Kidney (tissue), 14 donors: ENCODE results near the gene MS4A13. TPM values are rescaled to one million over a fixed set of nuclear protein-coding genes. Genes with fewer than 3 reads are reported as not detected.

ENCODE experiments used
- DNase-seq, 5 donors: peaks; one replicate each; pipeline ENCODE4 v3.0.0-alpha.2; 2013 to 2020
- FAIRE-seq: peaks from 2 replicates; lab custom pipeline; 2012; peaks lifted over from hg19 to GRCh38; lab: Jason Lieb, UNC
- H3K27ac ChIP-seq, 2 donors: one replicate each; pipeline ENCODE4 v1.7.0; 2013; ENCODE audit warnings: low read depth in 2 of 2, low read length in 2 of 2, inconsistent platforms in 1 of 2
- H3K27me3 ChIP-seq: one replicate; pipeline ENCODE4 v1.7.1; 2013; ENCODE audit warnings: low read length, inconsistent platforms; ENCODE audit not compliant: control insufficient read depth, insufficient read depth
- H3K36me3 ChIP-seq, 3 donors: one replicate each; pipeline versions ENCODE4 v1.7.0 to v1.7.1; 2013; ENCODE audit warnings: low read length in 3 of 3, control low read depth in 1 of 3, inconsistent platforms in 1 of 3; ENCODE audit not compliant: insufficient read depth in 3 of 3, control insufficient read depth in 2 of 3
- H3K4me1 ChIP-seq, 3 donors: one replicate each; pipeline versions ENCODE4 v1.7.0 to v1.7.1; 2013; ENCODE audit warnings: low read length in 3 of 3, inconsistent platforms in 1 of 3, low read depth in 1 of 3; ENCODE audit not compliant: control insufficient read depth in 2 of 3, insufficient read depth in 2 of 3
- H3K4me3 ChIP-seq, 3 donors: one replicate each; pipeline versions ENCODE4 v1.7.0 to v1.8.1; 2013; ENCODE audit warnings: low read length in 3 of 3, control low read depth in 1 of 3, inconsistent platforms in 1 of 3
- H3K9ac ChIP-seq, 3 donors: one replicate each; pipeline versions ENCODE4 v1.7.0 to v1.7.1; 2013; ENCODE audit warnings: low read length in 3 of 3, control low read depth in 1 of 3, inconsistent platforms in 1 of 3
- H3K9me3 ChIP-seq, 3 donors: one replicate each; pipeline versions ENCODE4 v1.7.0 to v1.7.1; 2013; ENCODE audit warnings: low read length in 3 of 3, control low read depth in 1 of 3, inconsistent platforms in 1 of 3; ENCODE audit not compliant: control insufficient read depth in 2 of 3, insufficient read depth in 1 of 3
- intact Hi-C: fragments of 100-400 bp; cut with DNase I; formaldehyde crosslinking; loops from one replicate; pipeline ENCODE4 v1.11.1; 2022
- polyA plus RNA-seq: library from polyadenylated mRNA; stranded (reverse); fragments of 350-450 nt; fragmentation: Illumina TruSeq; extraction: RNeasy Lipid Tissue Mini Kit (QIAGEN cat#74804); gene quantifications from one replicate; pipeline ENCODE4 v1.2.3, GENCODE V29; 2014; ENCODE audit warnings: low read depth, low replicate concordance; ENCODE audit not compliant: insufficient read depth
- total RNA-seq: library from RNA; stranded (reverse); fragmentation: NEBNext Ultra II Directional; extraction: Animal tissue kit (Norgen Biotek cat#: 25700); gene quantifications from one replicate; pipeline ENCODE4 v1.2.1, GENCODE V29; 2021
- TF ChIP-seq, protein P1 (sequence below): IDR thresholded peaks from 3 replicates; pipeline ENCODE4 v1.5.1; 2012; ENCODE audit warnings: mild to moderate bottlenecking, moderate library complexity, borderline replicate concordance; ENCODE audit not compliant: insufficient read depth; ENCODE audit errors: extremely low read depth
- donor health status: control.
- donor health status: control.
- donor health status: control.
- donor health status: control.
- donor health status: control.
- donor health status: DM: yes; HTN: yes; CAD: no.
- donor health status: Normal renal cell carcinoma (clear cell type).

MS4A13 gene
- total and polyA plus RNA-seq, 2 donors from 2014 or later, result not detected

DNA sequence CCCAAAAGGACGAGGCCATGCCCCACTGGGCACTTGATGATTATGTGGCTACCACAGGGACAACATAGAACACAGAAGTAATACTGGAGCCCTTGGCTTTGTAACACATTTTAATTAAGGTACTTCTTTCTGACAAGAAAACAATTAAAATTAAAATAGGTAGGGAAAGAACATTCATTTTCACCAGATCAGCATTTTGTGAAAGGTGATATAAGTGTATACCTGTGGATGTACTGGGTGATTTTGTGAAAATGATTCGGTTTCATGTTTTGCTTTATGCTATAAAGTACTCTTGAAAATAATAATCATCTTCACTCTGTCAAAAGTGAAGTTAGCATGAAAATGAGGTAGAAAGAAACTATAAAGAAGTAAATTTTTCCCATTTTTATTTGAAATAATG is 21.7 kb upstream of the MS4A13 start:
- Histone ChIP-seq H3K9me3 (no peaks in the 10 kb centered on the region), H3K4me1 (no peaks in the 10 kb centered on the region), H3K27me3 (no peaks in the 10 kb centered on the region), H3K27ac (no peak overlapping the region), H3K4me3 (no peak overlapping the region), H3K9ac (no peak overlapping the region), H3K36me3 (no peaks in the 10 kb centered on the region)
- FAIRE-seq (no peak), DNase-seq (no peak)
- TF ChIP-seq, protein P1, sequence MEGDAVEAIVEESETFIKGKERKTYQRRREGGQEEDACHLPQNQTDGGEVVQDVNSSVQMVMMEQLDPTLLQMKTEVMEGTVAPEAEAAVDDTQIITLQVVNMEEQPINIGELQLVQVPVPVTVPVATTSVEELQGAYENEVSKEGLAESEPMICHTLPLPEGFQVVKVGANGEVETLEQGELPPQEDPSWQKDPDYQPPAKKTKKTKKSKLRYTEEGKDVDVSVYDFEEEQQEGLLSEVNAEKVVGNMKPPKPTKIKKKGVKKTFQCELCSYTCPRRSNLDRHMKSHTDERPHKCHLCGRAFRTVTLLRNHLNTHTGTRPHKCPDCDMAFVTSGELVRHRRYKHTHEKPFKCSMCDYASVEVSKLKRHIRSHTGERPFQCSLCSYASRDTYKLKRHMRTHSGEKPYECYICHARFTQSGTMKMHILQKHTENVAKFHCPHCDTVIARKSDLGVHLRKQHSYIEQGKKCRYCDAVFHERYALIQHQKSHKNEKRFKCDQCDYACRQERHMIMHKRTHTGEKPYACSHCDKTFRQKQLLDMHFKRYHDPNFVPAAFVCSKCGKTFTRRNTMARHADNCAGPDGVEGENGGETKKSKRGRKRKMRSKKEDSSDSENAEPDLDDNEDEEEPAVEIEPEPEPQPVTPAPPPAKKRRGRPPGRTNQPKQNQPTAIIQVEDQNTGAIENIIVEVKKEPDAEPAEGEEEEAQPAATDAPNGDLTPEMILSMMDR, result no peak
- intact Hi-C loops, result no loop called here

- Histone ChIP-seq H3K4me3 (no peak overlapping the region), H3K36me3 (no peaks in the 10 kb centered on the region), H3K9ac (no peak overlapping the region), H3K27ac (no peak overlapping the region), H3K9me3 (no peaks in the 10 kb centered on the region), H3K4me1 (no peaks in the 10 kb centered on the region), H3K27me3 (no peaks in the 10 kb centered on the region)
- FAIRE-seq (no peak), DNase-seq (no peak)
- intact Hi-C loops, result no loop called here
- TF ChIP-seq, protein P1, result no peak
These were observed 16.8 kb upstream of the MS4A13 start for GRCh38 chr11:60498399-60498798.

- Histone ChIP-seq H3K9me3 (no peaks in the 10 kb centered on the region), H3K27ac (no peak overlapping the region), H3K9ac (no peak overlapping the region), H3K27me3 (no peaks in the 10 kb centered on the region), H3K36me3 (no peaks in the 10 kb centered on the region), H3K4me3 (no peak overlapping the region), H3K4me1 (no peaks in the 10 kb centered on the region)
- intact Hi-C loops, result no loop called here
- no peak for DNase-seq
- no peak for FAIRE-seq
- TF ChIP-seq, protein P1, result no peak
These were observed 16.3 kb upstream of the MS4A13 start for GRCh38 chr11:60498853-60499252.

DNA sequence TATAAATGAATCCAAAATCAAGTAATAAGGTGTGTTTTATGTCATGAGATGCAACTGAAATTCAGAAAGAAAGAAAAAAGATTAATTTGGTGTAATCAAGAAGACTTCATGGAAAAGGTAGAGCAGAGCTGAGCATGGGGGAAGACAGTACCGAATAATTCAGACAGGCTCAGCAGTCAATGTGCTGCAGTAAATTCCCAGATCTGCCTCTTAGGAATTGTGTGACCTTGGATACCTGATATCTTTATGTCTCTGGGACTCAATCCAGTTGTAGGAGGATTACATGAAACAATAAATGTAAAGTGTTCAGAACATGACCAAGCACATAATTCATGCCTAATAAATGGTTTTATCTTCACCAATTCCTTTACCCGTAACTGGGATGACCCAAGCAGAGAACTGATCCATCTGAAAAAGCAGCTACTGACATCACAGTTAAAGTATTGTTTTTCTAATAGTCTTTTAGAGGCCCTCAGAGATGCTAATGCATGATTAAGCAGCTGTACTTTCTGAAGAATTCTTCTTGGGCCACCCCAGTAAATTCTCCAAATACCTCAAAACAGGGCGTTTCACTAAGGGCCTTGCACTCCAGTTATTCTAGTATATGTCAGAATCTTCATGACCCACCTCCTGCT is 14.8 kb upstream of the MS4A13 start:
- H3K9ac ChIP-seq, result no peak overlapping the region
- no peaks in the 10 kb centered on the region for H3K36me3 ChIP-seq
- no peaks in the 10 kb centered on the region for H3K27me3 ChIP-seq
- FAIRE-seq (no peak), DNase-seq (peak in 1 of 5 donors; percentile 14)
- H3K27ac ChIP-seq, result no peak overlapping the region
- intact Hi-C loops, result no loop called here
- TF ChIP-seq, protein P1, result no peak
- no peak overlapping the region for H3K4me3 ChIP-seq
- H3K9me3 ChIP-seq, result no peaks in the 10 kb centered on the region
- H3K4me1 ChIP-seq, result no peaks in the 10 kb centered on the region
